GM19043 (cell line): ENCODE results near the gene RHOT1.
"Not testable (repeated sequence)": the region's sequence is repeated elsewhere in the genome, so short reads cannot be mapped to it uniquely, and the experiment has no call there.

Experiments used
- ATAC-seq: cut with Tn5 transposase; IDR thresholded peaks from one replicate; pipeline ENCODE4 v1.9.1; 2021; ENCODE audit warnings: low read depth; ENCODE audit not compliant: unreplicated experiment

RHOT1 gene

GRCh38 chr17:32123782-32124181 lies 18.5 kb upstream of the RHOT1 start:
- ATAC-seq = no peak

GRCh38 chr17:32124985-32125847 lies 17.1 kb upstream of the RHOT1 start:
- no peak for ATAC-seq

- no peak for ATAC-seq
Measured at GRCh38 chr17:32125848-32126153, 16.5 kb upstream of the RHOT1 start.

GRCh38 chr17:32126325-32126724 lies 16.0 kb upstream of the RHOT1 start:
- no peak for ATAC-seq

GRCh38 chr17:32126746-32127145 lies 15.6 kb upstream of the RHOT1 start:
- no peak for ATAC-seq

- no peak for ATAC-seq
Measured at GRCh38 chr17:32127158-32127897, 15.0 kb upstream of the RHOT1 start.

- ATAC-seq = not testable (repeated sequence)
Measured at GRCh38 chr17:32128470-32128869, 13.8 kb upstream of the RHOT1 start.

- ATAC-seq = not testable (repeated sequence)
Measured at GRCh38 chr17:32135497-32136117, 6.7 kb upstream of the RHOT1 start.

- no peak for ATAC-seq
Measured at GRCh38 chr17:32136856-32137255, 5.4 kb upstream of the RHOT1 start.

GRCh38 chr17:32139504-32139903 lies 2.8 kb upstream of the RHOT1 start:
- ATAC-seq = not testable (repeated sequence)

- ATAC-seq = no peak
Measured at GRCh38 chr17:32141258-32141657, 1.0 kb upstream of the RHOT1 start.

GRCh38 chr17:32141679-32142037 lies 644 bp upstream of the RHOT1 start:
- peak; percentile 3 for ATAC-seq

- no peak for ATAC-seq
Measured at GRCh38 chr17:32142857-32143526, 690 bp downstream of the RHOT1 start.

GRCh38 chr17:32143527-32143870 lies 1.2 kb downstream of the RHOT1 start:
- no peak for ATAC-seq

- not testable (repeated sequence) for ATAC-seq
Measured at GRCh38 chr17:32144442-32144841, 2.1 kb downstream of the RHOT1 start.

GRCh38 chr17:32148351-32148750 lies 6.0 kb downstream of the RHOT1 start:
- no peak for ATAC-seq

GRCh38 chr17:32150358-32150757 lies 8.1 kb downstream of the RHOT1 start:
- ATAC-seq = no peak

- ATAC-seq = no peak
Measured at GRCh38 chr17:32152130-32152529, 9.8 kb downstream of the RHOT1 start.

- no peak for ATAC-seq
Measured at GRCh38 chr17:32155896-32156295, 13.6 kb downstream of the RHOT1 start.

GRCh38 chr17:32156656-32157055 lies 14.4 kb downstream of the RHOT1 start:
- ATAC-seq = no peak

- ATAC-seq = no peak
Measured at GRCh38 chr17:32157225-32157624, 14.9 kb downstream of the RHOT1 start.
